IPS-18c (cell line): ENCODE data around the gene MUSK.
"Not testable (repeated sequence)": the region's sequence is repeated elsewhere in the genome, so short reads cannot be mapped to it uniquely, and the experiment has no call there.

Experiments
- H3K4me3 ChIP-seq: 2 replicates; pipeline ENCODE4 v1.7.0; 2013; ENCODE audit warnings: low read depth, mild to moderate bottlenecking, low read length, moderate library complexity; ENCODE audit not compliant: insufficient read depth
- H3K9me3 ChIP-seq: one replicate; pipeline ENCODE4 v1.6.1; 2013; ENCODE audit warnings: mild to moderate bottlenecking, low read length, moderate library complexity; ENCODE audit not compliant: control insufficient read depth, insufficient read depth

MUSK gene

DNA sequence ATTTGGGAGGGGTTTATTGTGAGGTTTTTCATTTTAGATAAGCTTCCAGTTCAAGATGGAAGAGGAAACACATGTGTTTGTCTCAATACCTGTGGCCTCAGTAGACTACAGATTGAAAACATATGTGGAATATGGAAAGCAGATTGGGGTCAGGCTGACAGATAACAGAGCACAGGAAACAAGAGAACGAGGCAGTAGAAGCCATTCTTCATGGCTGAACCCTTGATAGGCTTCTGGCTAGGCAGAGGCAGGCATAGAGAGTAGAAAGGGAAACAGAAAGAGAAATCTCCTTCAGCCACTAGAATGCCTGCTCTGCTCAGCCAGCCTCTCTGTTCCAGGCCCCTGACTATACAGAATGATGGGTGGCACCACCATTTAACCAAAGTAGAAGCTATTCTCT is 152.5 kb downstream of the MUSK start:
- Histone ChIP-seq H3K4me3 (no peak overlapping the region), H3K9me3 (no peaks in the 10 kb centered on the region)

DNA sequence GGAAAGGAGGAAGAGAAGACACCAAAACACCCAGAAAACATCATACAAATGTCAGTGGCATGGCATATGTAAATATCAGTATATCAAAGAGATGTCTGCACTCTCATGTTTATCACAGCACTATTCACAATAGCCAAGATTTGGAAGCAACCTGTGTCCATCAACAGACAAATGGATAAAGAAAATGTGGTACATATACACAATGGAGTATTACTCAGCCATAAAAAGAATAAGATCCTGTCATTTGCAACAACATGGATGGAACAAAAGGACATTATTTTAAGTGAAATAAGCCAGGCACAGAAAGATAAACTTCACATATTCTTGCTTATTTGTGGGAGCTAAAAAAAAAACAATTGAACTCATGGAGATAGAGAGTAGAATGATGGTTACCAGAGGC is 156.5 kb downstream of the MUSK start:
- H3K9me3 ChIP-seq, H3K4me3 ChIP-seq: not testable (repeated sequence)

DNA sequence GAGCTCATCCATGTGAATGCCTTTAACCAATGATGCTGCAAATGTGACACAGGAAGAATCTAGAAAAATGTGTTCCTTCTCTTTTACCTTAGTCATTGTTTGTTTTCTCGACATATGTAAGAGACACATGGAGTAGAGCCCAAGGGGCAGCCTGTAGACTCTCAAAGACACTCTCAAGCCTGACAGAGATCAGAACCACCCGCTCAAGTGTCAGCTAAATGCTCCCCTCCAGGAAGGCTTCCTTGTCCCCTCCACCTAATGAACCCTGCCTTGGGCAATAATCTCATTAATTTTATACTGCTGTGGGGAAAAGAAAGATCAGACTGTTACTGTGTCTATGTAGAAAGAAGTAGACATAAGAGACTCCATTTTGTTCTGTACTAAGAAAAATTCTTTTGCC is 157.4 kb downstream of the MUSK start:
- H3K4me3 ChIP-seq: no peak overlapping the region
- no peaks in the 10 kb centered on the region for H3K9me3 ChIP-seq

DNA sequence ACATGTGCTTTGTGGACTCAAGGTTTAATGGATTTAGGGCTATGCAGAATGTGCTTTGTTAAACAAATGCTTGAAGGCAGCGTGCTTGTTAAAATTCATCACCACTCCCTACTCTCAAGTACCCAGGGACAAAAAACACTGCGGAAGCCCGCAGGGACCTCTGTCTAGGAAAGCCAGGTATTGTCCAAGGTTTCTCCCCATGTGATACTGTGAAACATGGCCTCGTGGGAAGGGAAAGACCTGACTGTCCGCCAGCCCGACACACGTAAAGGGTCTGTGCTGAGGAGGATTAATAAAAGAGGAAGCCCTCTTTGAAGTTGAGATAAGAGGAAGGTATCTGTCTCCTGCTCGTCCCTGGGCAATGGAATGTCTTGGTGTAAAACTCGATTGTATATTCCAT is 157.8 kb downstream of the MUSK start:
- H3K9me3 ChIP-seq, H3K4me3 ChIP-seq: not testable (repeated sequence)

DNA sequence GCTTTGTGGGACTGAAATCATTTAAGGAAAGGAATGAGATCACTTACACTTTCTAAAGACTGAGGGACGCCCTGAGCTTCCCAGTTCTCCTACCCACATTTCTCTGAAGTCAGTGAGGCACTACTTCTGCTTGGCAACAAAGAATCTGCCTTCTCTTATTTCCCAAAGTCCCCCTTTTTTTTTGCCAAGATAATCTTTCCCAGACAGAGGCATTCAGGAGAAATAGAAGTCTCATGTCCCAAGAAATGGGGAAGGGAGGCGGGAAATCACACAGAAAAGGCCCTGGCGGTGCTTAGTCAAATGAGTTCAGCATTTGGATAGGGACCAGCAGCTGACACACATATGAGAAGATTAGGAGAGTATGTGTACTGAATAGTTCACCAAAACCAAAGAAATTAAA is 159.7 kb downstream of the MUSK start:
- H3K9me3 ChIP-seq: no peaks in the 10 kb centered on the region
- H3K4me3 ChIP-seq: no peak overlapping the region

DNA sequence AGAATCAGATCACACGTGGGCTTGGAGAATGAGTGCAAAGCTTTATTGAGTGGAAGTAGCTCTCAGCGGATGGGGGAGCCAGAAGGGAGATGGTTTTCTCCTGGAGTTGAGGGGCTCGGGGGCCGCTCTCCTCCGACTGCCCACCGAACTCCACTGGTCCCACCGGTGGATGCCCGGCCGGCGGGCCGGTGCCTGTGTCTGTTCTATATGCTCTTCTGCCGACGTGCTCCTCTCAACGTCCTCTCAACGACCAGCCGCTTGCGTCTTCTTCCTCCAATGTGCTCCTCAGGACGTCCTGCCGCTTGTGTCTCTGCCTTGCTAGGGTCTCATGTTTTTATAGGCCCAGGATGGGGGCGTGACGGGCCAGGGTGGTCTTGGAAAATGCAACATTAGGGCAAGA is 161.9 kb downstream of the MUSK start:
- Histone ChIP-seq H3K9me3 (no peaks in the 10 kb centered on the region), H3K4me3 (no peak overlapping the region)

DNA sequence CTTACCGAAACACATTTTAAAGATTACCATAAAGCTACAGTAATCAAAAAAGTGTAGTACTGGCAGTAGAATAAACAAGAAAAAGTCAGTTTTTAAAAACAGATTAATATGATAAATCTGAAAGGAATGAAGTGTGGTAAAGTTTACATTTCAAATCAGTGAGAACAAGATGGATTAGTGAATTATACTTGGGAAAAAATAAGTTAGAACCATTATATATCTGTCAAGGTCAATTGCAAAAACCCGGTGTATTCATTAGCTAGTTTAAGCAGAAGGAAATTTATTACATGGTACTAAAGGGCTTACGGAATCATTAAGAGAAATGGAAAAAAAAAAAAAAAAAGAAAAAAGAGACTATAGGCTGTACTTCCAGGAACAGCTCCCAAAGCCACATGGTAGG is 164.3 kb downstream of the MUSK start:
- Histone ChIP-seq H3K9me3 (no peaks in the 10 kb centered on the region), H3K4me3 (no peak overlapping the region)

DNA sequence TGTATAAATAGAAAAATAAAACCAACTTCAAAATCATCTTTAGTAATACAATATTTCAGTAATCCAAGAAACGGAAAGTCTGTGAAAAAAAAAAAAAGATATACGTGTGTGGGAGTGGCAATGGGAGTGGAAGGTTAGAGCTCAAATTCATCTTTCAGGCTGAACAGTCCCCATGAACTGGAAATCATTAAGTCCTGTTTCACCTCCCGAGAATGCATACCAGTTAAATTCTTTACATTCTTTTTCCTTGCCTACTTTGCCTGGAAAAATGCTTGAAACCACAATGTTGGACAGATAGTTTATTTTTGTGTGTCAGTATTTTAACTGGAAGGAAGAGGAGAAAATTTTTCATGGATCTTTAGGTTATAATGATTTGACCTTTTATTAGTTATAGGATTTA is 166.8 kb downstream of the MUSK start:
- no peak overlapping the region for H3K4me3 ChIP-seq
- no peaks in the 10 kb centered on the region for H3K9me3 ChIP-seq

DNA sequence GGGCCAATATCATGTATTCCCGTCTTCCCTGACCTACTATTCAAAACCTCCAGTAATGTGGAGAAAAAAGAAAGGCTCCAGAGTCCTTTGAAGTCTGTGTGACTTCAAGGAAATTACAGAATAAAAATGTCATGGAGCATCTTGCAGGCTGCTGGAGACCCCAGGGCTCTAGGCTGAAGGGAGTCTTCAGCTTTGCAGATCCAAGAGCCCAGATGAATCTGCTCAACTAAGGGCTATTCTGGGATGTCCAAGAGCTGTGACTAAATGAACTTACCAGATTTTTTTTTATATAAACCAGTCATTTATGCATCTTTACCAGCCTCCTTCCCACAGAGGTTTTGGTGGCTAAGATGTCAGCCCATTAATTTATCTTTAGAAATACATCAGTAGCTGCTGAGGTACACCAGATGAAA is 167.3 kb downstream of the MUSK start:
- no peaks in the 10 kb centered on the region for H3K9me3 ChIP-seq
- H3K4me3 ChIP-seq: no peak overlapping the region

DNA sequence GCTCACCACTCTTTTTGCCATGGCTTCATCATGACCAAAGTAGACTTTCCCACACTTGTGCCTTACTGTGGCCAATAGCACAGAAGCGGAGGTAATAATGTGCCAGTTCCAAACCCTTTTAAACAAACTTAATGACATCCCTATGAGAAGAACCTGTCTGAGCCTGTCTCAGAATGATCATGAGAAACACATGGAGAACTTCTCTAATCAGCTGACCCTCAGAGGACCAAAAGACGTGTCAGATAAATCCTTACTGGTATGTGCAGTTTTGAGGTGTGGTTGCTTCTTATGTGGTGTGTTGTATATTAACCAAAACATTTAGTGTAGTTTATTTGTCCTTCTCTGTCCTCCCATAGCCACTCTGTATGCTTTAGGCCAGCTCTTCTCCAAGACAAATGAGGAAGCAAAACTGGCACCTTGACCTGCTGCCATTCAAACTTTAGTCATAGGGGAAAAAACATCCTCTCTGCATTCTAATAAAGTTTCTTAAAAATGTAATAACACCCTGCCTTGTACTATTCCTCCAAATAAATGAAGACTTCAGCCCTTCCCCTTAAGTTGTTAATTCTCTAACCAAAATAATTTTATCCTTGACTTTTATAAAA is 168.9 kb downstream of the MUSK start:
- Histone ChIP-seq H3K9me3 (no peaks in the 10 kb centered on the region), H3K4me3 (no peak overlapping the region)

DNA sequence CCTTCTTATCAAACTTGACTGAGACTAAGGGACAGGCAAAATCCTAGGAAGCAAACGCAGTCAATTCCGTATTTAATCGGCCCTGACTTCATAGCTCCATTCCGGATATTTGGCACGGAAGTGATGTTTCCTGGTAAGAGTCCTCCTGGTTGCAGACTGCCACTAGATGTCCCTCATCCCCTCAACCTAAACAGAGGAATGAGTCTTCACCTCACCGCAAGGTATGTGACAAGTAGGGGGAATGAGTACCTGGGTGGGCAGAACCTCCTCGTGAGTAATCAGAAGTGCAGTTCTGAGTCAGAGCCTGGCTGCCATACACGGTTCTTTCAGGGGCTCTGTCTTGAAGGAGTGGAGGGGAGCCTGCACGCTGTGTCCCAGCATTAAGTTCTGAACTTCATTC is 173.6 kb downstream of the MUSK start:
- Histone ChIP-seq H3K4me3 (no peak overlapping the region), H3K9me3 (peaks cover 2% of the 10 kb centered on the region)

DNA sequence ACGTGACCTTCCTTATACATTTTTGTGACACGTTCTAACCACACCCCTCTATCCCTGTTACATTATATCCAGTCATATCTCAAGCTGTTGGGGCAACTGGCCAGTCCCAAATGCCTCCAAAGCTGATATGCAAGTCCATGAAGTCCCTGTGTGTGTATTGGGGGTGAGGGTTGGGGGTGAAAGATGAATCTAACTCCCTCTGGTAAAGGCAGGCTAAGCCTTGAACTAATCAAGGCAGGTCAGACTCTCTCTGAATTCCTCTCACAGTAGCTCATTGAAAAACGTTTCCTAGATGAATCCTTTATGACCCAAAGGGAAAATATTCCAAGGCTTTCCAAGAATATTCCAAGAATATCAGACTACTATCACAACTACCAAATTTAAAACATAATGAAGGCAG is 174.4 kb downstream of the MUSK start:
- H3K9me3 ChIP-seq: peaks cover 2% of the 10 kb centered on the region

DNA sequence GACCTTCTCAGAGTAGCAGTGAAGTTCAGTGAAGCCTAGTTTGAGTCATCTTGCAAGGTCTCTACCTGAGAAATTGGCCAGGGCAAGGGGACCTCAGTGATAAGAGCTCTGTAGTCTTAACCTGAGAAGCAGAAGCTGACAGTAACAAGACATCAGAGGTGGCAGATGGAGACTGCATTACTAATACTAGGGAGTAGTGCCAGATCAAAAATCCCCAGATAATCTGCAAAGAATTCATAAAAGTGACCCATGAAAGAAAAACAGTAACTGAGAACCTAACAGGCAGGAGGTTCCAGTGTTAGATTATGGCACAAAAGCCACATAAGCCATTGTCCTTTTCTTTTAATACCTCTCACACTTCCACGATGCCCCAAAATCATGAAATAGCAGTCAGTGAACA is 175.5 kb downstream of the MUSK start:
- peaks cover 2% of the 10 kb centered on the region for H3K9me3 ChIP-seq
- H3K4me3 ChIP-seq: no peak overlapping the region

More for the DNA sequence above, 174.4 kb downstream of the MUSK start:
- no peak overlapping the region for H3K4me3 ChIP-seq

DNA sequence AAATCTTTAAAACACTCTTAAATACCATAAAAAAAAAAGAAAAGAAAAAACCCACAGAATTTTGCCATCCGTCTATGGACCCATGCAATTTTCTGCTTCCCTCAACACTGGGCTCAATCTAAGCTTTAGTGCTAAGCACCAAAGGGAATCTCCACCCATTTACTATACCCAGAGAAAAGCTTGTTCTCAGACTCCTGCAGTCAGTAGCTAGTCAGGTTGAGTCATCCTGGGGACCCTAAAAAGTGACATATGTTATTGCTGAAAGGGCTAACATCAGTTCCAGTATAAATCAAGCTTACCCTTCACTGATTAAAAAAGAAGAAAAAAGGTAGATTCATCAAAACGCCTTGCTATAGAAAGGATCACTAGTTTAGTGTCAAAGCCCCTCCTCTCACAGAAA is 177.6 kb downstream of the MUSK start:
- H3K4me3 ChIP-seq: no peak overlapping the region

DNA sequence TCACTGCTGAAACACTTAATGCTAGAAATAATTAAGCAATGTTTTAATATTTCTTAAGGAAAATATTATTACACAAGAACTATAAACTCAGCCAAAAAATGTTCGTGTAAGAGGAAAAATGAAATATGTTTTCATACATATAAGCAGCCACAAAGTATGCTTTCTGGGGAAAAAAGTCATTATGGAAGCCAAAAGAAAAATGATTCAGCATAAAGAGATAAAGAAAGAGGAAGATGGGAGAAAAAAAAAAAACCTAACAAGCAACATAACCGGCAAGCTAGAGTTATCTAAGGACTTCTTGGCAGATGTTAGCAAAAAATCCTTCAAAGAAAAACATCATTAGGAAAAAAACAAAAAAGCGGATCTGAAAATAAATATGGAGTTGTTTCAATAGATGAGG is 179.1 kb downstream of the MUSK start:
- peaks cover 2% of the 10 kb centered on the region for H3K9me3 ChIP-seq
- H3K4me3 ChIP-seq: no peak overlapping the region

More for the DNA sequence above, 177.6 kb downstream of the MUSK start:
- H3K9me3 ChIP-seq: peaks cover 2% of the 10 kb centered on the region

DNA sequence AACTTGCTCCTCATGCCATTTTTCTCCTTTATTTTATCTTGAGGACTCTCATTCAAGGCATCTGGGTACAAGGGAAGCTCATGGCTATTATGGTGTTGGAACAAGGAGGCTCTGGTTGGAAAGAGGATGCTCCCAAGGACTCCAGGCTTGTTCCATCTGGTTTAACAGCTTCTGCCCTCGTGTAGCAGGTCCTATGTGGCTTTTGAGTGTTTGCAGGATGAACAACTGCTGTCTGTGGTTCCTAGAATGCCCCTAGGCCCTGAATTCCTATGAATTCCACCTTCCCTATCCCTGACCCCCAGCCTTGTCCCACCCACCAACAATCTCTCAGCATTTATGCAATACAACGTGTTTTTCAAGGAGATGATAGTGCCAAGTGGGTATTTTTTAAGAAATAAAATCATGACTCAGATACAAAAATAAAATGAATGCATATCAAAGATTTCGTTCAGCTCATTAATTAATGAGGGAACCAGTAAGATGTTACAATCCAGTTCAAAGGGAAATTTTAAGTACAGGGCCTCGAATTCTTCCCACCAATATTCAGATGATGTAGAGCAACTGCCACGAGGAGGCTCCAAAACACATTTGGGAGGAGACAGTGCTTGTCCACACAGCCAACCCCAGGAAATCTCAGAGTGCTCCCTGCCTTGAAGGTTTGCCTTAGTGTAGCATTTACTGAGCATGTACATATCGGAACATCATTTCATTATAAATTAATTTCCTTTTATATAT is 182.0 kb downstream of the MUSK start:
- H3K4me3 ChIP-seq: no peak overlapping the region

More for the DNA sequence above, 182.0 kb downstream of the MUSK start:
- H3K9me3 ChIP-seq: no peaks in the 10 kb centered on the region
